ENCODE results near the gene PNMA8C.
A peak's percentile ranks its signal among the peaks of the same experiment; 100 is the strongest.
"Not testable (repeated sequence)": the region's sequence is repeated elsewhere in the genome, so short reads cannot be mapped to it uniquely, and the experiment has no call there.

Gene PNMA8C

GRCh38 chr19:46435009-46435408 lies 6.3 kb upstream of the PNMA8C start:
- no peak for TF ChIP-seq CTCF (IDR thresholded peaks at IDR 0.05; ENCODE audit: low read depth, low read length, missing control alignments)
- no peak for DNase-seq (ENCODE audit: low read depth)
- H3K4me3 ChIP-seq (ENCODE audit: low read depth, low read length), result no peak overlapping the region

- not testable (repeated sequence) for H3K4me3 ChIP-seq (ENCODE audit: low read depth, low read length); DNase-seq (ENCODE audit: low read depth)
Measured at GRCh38 chr19:46433470-46433869, 4.7 kb upstream of the PNMA8C start.

- H3K4me3 ChIP-seq (ENCODE audit: low read depth, low read length), result no peak overlapping the region
- no peak for DNase-seq (ENCODE audit: low read depth)
- peak; percentile 28 for TF ChIP-seq CTCF (IDR thresholded peaks at IDR 0.05; ENCODE audit: low read depth, low read length, missing control alignments)
Measured at GRCh38 chr19:46431824-46432223, 3.1 kb upstream of the PNMA8C start.

- H3K4me3 ChIP-seq (ENCODE audit: low read depth, low read length), result no peak overlapping the region
- no peak for TF ChIP-seq CTCF (IDR thresholded peaks at IDR 0.05; ENCODE audit: low read depth, low read length, missing control alignments)
- DNase-seq (ENCODE audit: low read depth), result no peak
Measured at GRCh38 chr19:46429999-46430398, 1.3 kb upstream of the PNMA8C start.

- no peak for TF ChIP-seq CTCF (IDR thresholded peaks at IDR 0.05; ENCODE audit: low read depth, low read length, missing control alignments)
- H3K4me3 ChIP-seq (ENCODE audit: low read depth, low read length), result no peak overlapping the region
- DNase-seq (ENCODE audit: low read depth), result no peak
Measured at GRCh38 chr19:46427518-46428045, 1.2 kb downstream of the PNMA8C start.

- no peak for DNase-seq (ENCODE audit: low read depth)
- TF ChIP-seq CTCF (IDR thresholded peaks at IDR 0.05; ENCODE audit: low read depth, low read length, missing control alignments), result no peak
- H3K4me3 ChIP-seq (ENCODE audit: low read depth, low read length), result peak overlapping the region; percentile 28
Measured at GRCh38 chr19:46426506-46427162, 2.1 kb downstream of the PNMA8C start.

GRCh38 chr19:46426035-46426505 lies 2.7 kb downstream of the PNMA8C start:
- H3K4me3 ChIP-seq (ENCODE audit: low read depth, low read length), result peak overlapping the region; percentile 28; the same call in 1 of the 2 replicates
- TF ChIP-seq CTCF (IDR thresholded peaks at IDR 0.05; ENCODE audit: low read depth, low read length, missing control alignments), result no peak
- no peak for DNase-seq (ENCODE audit: low read depth)

Measured in GM12864 (cell line).